HepG2 (cell line): ENCODE measurements around the gene TPI1. TPM values are rescaled to one million over a fixed set of nuclear protein-coding genes. Genes with fewer than 3 reads are reported as not detected.

Source experiments
- AFF4 ChIP-seq: sonication (generic); formaldehyde crosslinking; IDR thresholded peaks from 2 replicates; pipeline ENCODE4 v1.4.0; 2020; ENCODE audit warnings: missing genetic modification reagents
- ATF2 ChIP-seq: sonication (generic); formaldehyde crosslinking; IDR thresholded peaks from 2 replicates; pipeline ENCODE4 v1.4.0; 2020; ENCODE audit warnings: missing genetic modification reagents
- BORCS8-MEF2B ChIP-seq: sonication (generic); formaldehyde crosslinking; IDR thresholded peaks from 2 replicates; pipeline ENCODE4 v1.8.0; 2022; ENCODE audit warnings: mild to moderate bottlenecking, missing genetic modification reagents
- CCDC6 ChIP-seq: sonication (generic); formaldehyde crosslinking; IDR thresholded peaks from 2 replicates; pipeline ENCODE4 v1.8.1; 2022; ENCODE audit warnings: mild to moderate bottlenecking, missing genetic modification reagents, moderate library complexity
- CSRNP2 ChIP-seq: sonication (generic); formaldehyde crosslinking; conservative IDR thresholded peaks from 2 replicates; pipeline ENCODE4 v1.8.0; 2022; ENCODE audit warnings: low read depth, missing genetic modification reagents
- GATAD1 ChIP-seq: IDR thresholded peaks from 2 replicates; pipeline ENCODE4 v1.6.1; 2016; ENCODE audit warnings: missing genetic modification reagents, missing compliant biosample characterization
- KLF11 ChIP-seq: IDR thresholded peaks from 2 replicates; pipeline ENCODE4 v1.6.1; 2016; ENCODE audit warnings: missing compliant biosample characterization
- ONECUT2 ChIP-seq: sonication (generic); formaldehyde crosslinking; IDR thresholded peaks from 2 replicates; pipeline ENCODE4 v1.4.0; 2020; ENCODE audit warnings: missing genetic modification reagents
- SMAD3 ChIP-seq: sonication (generic); formaldehyde crosslinking; IDR thresholded peaks from 2 replicates; pipeline ENCODE4 v1.4.0; 2020; ENCODE audit warnings: missing genetic modification reagents
- SOX6 ChIP-seq, 2 experiments: fragments of 450-650 bp in 1 of 2; sonication (generic) in 1 of 2; formaldehyde crosslinking in 1 of 2; IDR thresholded peaks; 2 replicates each; pipeline versions ENCODE4 v1.4.0 to v1.6.1; 2017 to 2020; ENCODE audit warnings: antibody characterized with exemption in 1 of 2, mild to moderate bottlenecking in 1 of 2, missing genetic modification reagents in 1 of 2
- THAP11 ChIP-seq: IDR thresholded peaks from 2 replicates; pipeline ENCODE4 v1.6.1; 2016; ENCODE audit warnings: missing biosample characterization, missing genetic modification reagents
- TP53 ChIP-seq: sonication (generic); formaldehyde crosslinking; conservative IDR thresholded peaks from 2 replicates; pipeline ENCODE4 v1.4.0; 2020; ENCODE audit warnings: missing genetic modification reagents
- ZBTB8A ChIP-seq: sonication (generic); formaldehyde crosslinking; IDR thresholded peaks from 2 replicates; pipeline ENCODE4 v1.4.0; 2020; ENCODE audit warnings: mild to moderate bottlenecking, low read depth, missing genetic modification reagents, borderline replicate concordance
- ZC3H4 ChIP-seq: sonication (generic); formaldehyde crosslinking; IDR thresholded peaks from 2 replicates; pipeline ENCODE4 v1.4.0; 2020; ENCODE audit warnings: missing genetic modification reagents, borderline replicate concordance
- ZMAT3 ChIP-seq: sonication (generic); formaldehyde crosslinking; conservative IDR thresholded peaks from 2 replicates; pipeline ENCODE4 v1.7.0; 2021; ENCODE audit warnings: missing genetic modification reagents
- ZNF207 ChIP-seq: fragments of 450-650 bp; IDR thresholded peaks from 2 replicates; pipeline ENCODE4 v1.6.1; 2016; ENCODE audit warnings: antibody characterized with exemption, borderline replicate concordance
- ZNF24 ChIP-seq: fragments of 450-650 bp; IDR thresholded peaks from 2 replicates; pipeline ENCODE4 v1.6.1; 2017; ENCODE audit warnings: antibody characterized with exemption, mild to moderate bottlenecking
- ZNF670 ChIP-seq: sonication (generic); formaldehyde crosslinking; IDR thresholded peaks from 2 replicates; pipeline ENCODE4 v1.8.0; 2022; ENCODE audit warnings: mild to moderate bottlenecking, missing genetic modification reagents, borderline replicate concordance
- ZNF709 ChIP-seq: sonication (generic); formaldehyde crosslinking; IDR thresholded peaks from 2 replicates; pipeline ENCODE4 v1.5.0; 2020; ENCODE audit warnings: mild to moderate bottlenecking, missing genetic modification reagents
- ZNF740 ChIP-seq: sonication (generic); formaldehyde crosslinking; IDR thresholded peaks from 2 replicates; pipeline ENCODE4 v1.4.0; 2020; ENCODE audit warnings: missing genetic modification reagents
- ZNF773 ChIP-seq: sonication (generic); formaldehyde crosslinking; IDR thresholded peaks from 2 replicates; pipeline ENCODE4 v1.4.0; 2020; ENCODE audit warnings: missing genetic modification reagents, borderline replicate concordance
- ZNF891 ChIP-seq: sonication (generic); formaldehyde crosslinking; IDR thresholded peaks from 2 replicates; pipeline ENCODE4 v1.5.0; 2020; ENCODE audit warnings: mild to moderate bottlenecking, missing genetic modification reagents
- polyA plus RNA-seq, 8 experiments: library from polyadenylated mRNA; depleted of rRNA in 3 of 8; stranded (reverse) in 7 of 8; unstranded in 1 of 8; fragments of >200 nt; fragmentation: Illumina TruSeq in 4 of 8; extraction: Trizol in 4 of 8; gene quantifications; 2 replicates each; pipeline versions ENCODE4 v1.2.1 to v1.2.3, GENCODE V29; 2011 to 2016; ENCODE audit warnings: low read depth in 4 of 8, missing spikeins in 1 of 8, mixed read lengths in 1 of 8; ENCODE audit not compliant: insufficient read depth in 1 of 8
- total RNA-seq, 5 experiments: library from RNA; depleted of rRNA; stranded (reverse); fragments of >200 nt; fragmentation: Illumina TruSeq; extraction: Trizol; gene quantifications; 2 replicates each; pipeline ENCODE4 v1.2.3, GENCODE V29; 2016; ENCODE audit warnings: low read depth in 1 of 5
- TF ChIP-seq, protein P1 (sequence below): sonication (generic); formaldehyde crosslinking; IDR thresholded peaks from 2 replicates; pipeline ENCODE4 v1.8.0; 2022; ENCODE audit warnings: mild to moderate bottlenecking, missing genetic modification reagents, moderate library complexity

TPI1 gene
- total and polyA plus RNA-seq, 2 of the 13 experiments (the other 11 are each of a cell fraction or from before 2014, with no cell fraction given) = 945 to 2,535 TPM

DNA sequence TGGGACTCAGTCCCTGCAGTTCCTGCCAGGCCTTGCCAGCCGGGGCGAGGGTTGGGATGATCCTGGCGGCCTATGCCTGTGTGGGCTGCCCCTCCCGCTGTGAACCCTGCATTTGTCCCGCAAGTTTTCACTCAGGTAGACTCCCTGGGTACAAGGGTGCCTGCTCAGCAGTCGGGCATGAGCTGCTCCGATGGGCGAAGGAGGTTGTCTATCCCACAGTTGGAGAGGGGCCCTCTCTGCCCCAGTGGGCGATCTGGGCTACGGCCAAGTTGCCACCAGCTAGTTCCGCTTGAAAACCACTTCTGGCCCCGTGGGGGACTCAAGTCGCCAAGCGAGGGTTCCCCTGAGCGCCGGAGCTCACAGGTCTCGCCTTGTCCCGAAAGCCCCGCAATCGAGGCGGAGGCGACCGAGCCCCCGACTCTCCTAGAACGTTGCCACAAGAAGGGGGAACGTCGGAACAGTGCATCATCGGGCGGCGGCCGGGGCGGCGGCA is 365 bp upstream of the TPI1 start (continued):
- 0 out of 2 replicates have a peak, but pooled peaks have one; percentile 12 for TF ChIP-seq AFF4
- TF ChIP-seq ONECUT2 (CRISPR knock-in tag) = no peak
- TF ChIP-seq SOX6 (IDR thresholded peaks at IDR 0.05) = no peak
- no peak for TF ChIP-seq SOX6 (CRISPR knock-in tag; IDR thresholded peaks at IDR 0.05)
- TF ChIP-seq ZMAT3 (CRISPR knock-in tag) = no peak
- TF ChIP-seq ATF2 (CRISPR knock-in tag) = peak; percentile 0; the same call in 1 of the 2 replicates
- no peak for TF ChIP-seq ZNF207
- TF ChIP-seq, protein P1, sequence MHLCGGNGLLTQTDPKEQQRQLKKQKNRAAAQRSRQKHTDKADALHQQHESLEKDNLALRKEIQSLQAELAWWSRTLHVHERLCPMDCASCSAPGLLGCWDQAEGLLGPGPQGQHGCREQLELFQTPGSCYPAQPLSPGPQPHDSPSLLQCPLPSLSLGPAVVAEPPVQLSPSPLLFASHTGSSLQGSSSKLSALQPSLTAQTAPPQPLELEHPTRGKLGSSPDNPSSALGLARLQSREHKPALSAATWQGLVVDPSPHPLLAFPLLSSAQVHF = 0 out of 2 replicates have a peak, but pooled peaks have one; percentile 15
- 0 out of 2 replicates have a peak, but pooled peaks have one; percentile 6 for TF ChIP-seq SMAD3
- TF ChIP-seq BORCS8-MEF2B (CRISPR knock-in tag) = no peak; the same call in 1 of the 2 replicates
- no peak for TF ChIP-seq CSRNP2 (CRISPR knock-in tag)
- no peak for TF ChIP-seq THAP11 (CRISPR knock-in tag)
- TF ChIP-seq ZNF740 (CRISPR knock-in tag) = 0 out of 2 replicates have a peak, but pooled peaks have one; percentile 52
- no peak for TF ChIP-seq ZNF891 (CRISPR knock-in tag)
- TF ChIP-seq ZNF24 = no peak
- peak; percentile 2; the same call in 1 of the 2 replicates for TF ChIP-seq ZBTB8A (CRISPR knock-in tag)
- no peak for TF ChIP-seq ZNF670 (CRISPR knock-in tag)
- TF ChIP-seq ZNF773 = no peak
- TF ChIP-seq KLF11 (CRISPR knock-in tag) = peak; percentile 26; the same call in 1 of the 2 replicates
- TF ChIP-seq ZNF709 (CRISPR knock-in tag) = peak; percentile 4; the same call in 1 of the 2 replicates
- no peak for TF ChIP-seq ZC3H4 (CRISPR knock-in tag)
- no peak for TF ChIP-seq TP53 (CRISPR knock-in tag)
- TF ChIP-seq CCDC6 = no peak
- no peak for TF ChIP-seq GATAD1
